ENCODE results near the gene PARP11.

The PARP11 gene

DNA sequence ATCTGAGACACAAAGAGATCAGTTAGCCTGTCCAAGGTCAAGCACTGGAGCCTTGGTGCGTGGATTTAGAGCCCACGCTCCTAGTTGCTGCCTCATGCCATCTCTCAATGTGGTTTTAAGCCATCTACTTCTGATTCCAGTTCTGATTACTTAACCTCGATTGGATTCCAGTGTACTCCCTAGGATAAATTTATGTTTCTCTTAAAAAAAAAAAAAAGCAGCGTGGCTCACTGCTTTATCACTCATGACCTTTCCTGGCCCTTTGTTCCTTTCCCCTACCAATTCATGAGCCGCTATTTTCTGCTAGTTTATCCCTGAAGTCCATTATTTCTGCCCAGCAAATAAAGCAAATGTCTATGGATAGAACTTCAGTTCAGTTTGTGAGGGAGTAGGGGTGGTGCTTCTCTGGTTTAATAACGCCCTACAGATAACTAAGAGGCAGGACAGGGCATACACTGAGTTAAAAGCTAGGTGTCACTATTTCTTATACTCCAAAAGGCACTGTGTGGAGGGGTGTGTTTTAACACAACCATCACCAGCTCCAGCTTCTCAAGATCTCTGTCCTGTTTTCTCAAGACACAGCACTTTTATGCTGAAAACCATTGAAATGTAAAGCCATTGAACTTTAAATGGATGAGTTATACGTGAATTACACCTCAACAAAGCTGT, 9.8 kb upstream of the PARP11 start:
- Histone ChIP-seq H3K4me3 (replicated peaks; ENCODE audit: low read depth, low read length) (no peak overlapping the region), H3K36me3 (ENCODE audit: control insufficient read depth, insufficient read depth, low read length) (no peaks in the 10 kb centered on the region), H3K27me3 (replicated peaks; ENCODE audit: control insufficient read depth, insufficient read depth, low read length) (no peaks in the 10 kb centered on the region; the same call in none of the 2 replicates)
- no peak for DNase-seq (ENCODE audit: extremely low read depth, insufficient read length)
- TF ChIP-seq, protein P1, sequence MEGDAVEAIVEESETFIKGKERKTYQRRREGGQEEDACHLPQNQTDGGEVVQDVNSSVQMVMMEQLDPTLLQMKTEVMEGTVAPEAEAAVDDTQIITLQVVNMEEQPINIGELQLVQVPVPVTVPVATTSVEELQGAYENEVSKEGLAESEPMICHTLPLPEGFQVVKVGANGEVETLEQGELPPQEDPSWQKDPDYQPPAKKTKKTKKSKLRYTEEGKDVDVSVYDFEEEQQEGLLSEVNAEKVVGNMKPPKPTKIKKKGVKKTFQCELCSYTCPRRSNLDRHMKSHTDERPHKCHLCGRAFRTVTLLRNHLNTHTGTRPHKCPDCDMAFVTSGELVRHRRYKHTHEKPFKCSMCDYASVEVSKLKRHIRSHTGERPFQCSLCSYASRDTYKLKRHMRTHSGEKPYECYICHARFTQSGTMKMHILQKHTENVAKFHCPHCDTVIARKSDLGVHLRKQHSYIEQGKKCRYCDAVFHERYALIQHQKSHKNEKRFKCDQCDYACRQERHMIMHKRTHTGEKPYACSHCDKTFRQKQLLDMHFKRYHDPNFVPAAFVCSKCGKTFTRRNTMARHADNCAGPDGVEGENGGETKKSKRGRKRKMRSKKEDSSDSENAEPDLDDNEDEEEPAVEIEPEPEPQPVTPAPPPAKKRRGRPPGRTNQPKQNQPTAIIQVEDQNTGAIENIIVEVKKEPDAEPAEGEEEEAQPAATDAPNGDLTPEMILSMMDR (IDR thresholded peaks at IDR 0.05; ENCODE audit: insufficient read depth, low read length, poor library complexity, severe bottlenecking): peak; percentile 45

DNA sequence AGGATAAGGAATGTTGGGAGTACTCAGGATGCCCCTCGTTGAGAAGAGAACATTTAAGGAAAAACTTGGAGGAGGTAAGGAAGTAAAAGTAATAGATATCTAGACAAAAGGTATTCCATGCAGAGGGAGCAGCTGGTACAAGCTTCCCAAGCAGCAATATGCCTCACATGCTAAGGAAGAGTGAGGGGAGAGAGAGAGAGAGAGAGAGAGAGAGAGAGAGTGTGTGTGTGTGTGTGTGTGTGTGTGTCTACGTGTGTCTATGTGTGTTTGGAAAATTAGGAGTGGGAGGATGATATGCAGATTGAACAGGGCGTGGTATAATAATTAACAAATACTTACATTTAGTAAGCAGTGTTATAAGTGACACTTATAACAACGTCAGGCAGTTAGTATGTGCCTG, 9.2 kb upstream of the PARP11 start:
- no peak for DNase-seq (ENCODE audit: extremely low read depth, insufficient read length)
- Histone ChIP-seq H3K36me3 (ENCODE audit: control insufficient read depth, insufficient read depth, low read length) (no peaks in the 10 kb centered on the region), H3K27me3 (replicated peaks; ENCODE audit: control insufficient read depth, insufficient read depth, low read length) (no peaks in the 10 kb centered on the region; the same call in none of the 2 replicates), H3K4me3 (replicated peaks; ENCODE audit: low read depth, low read length) (no peak overlapping the region)
- TF ChIP-seq, protein P1 (IDR thresholded peaks at IDR 0.05; ENCODE audit: insufficient read depth, low read length, poor library complexity, severe bottlenecking): no peak

DNA sequence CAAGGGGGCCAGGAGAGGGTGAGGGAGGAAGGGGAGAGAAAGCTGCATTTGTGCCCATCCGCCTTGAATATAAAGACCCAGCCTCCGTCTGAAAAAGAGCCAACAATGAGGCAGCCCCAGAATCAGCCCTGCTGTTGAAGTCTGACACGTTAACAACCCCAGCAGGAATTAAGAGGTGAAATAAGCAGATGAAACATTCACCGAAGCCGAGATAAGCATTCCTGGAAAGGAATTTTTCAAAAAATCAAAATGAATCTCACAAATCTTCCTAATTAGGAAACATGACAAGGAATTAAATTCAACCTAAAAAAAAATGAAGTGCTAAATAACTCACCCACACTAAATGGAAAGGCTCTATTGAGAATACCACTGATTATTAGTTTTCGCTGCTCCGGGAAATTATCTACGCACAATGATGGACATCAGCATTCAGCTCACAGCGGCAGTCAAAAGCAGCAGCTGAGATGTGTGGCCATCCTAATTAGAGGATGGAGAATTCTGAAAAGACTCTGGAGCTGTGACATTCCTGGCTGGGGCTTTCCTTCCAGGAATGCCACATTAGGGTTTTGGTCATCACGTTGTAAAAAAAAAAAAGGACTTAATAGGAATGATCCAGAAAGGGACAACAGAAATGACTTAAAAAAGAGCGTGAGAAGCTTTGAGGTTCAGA, 8.2 kb upstream of the PARP11 start:
- Histone ChIP-seq H3K27me3 (replicated peaks; ENCODE audit: control insufficient read depth, insufficient read depth, low read length) (no peaks in the 10 kb centered on the region; the same call in none of the 2 replicates), H3K4me3 (replicated peaks; ENCODE audit: low read depth, low read length) (no peak overlapping the region), H3K36me3 (ENCODE audit: control insufficient read depth, insufficient read depth, low read length) (no peaks in the 10 kb centered on the region)
- no peak for DNase-seq (ENCODE audit: extremely low read depth, insufficient read length)
- TF ChIP-seq, protein P1 (IDR thresholded peaks at IDR 0.05; ENCODE audit: insufficient read depth, low read length, poor library complexity, severe bottlenecking): no peak

DNA sequence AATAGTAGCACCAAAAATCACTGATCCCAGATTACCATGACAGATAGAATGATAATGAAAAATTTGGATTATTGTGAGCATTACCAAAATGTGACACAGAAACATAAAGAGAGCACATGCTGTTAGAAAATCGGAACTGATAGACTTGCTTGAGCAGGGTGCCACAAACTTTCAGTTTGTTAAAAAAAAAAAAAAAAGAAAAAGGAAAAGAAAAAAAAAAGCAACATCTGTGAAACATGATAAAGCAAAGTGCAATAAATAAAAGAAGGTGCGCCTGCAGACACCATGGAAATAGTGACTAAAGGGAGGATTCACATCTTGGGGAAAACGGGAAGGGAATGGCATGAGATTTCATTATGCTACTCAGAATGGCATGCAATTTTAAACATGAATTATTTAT, 6.6 kb upstream of the PARP11 start:
- Histone ChIP-seq H3K4me3 (replicated peaks; ENCODE audit: low read depth, low read length) (no peak overlapping the region), H3K27me3 (replicated peaks; ENCODE audit: control insufficient read depth, insufficient read depth, low read length) (no peaks in the 10 kb centered on the region; the same call in none of the 2 replicates), H3K36me3 (ENCODE audit: control insufficient read depth, insufficient read depth, low read length) (no peaks in the 10 kb centered on the region)
- TF ChIP-seq, protein P1 (IDR thresholded peaks at IDR 0.05; ENCODE audit: insufficient read depth, low read length, poor library complexity, severe bottlenecking): no peak
- no peak for DNase-seq (ENCODE audit: extremely low read depth, insufficient read length)

DNA sequence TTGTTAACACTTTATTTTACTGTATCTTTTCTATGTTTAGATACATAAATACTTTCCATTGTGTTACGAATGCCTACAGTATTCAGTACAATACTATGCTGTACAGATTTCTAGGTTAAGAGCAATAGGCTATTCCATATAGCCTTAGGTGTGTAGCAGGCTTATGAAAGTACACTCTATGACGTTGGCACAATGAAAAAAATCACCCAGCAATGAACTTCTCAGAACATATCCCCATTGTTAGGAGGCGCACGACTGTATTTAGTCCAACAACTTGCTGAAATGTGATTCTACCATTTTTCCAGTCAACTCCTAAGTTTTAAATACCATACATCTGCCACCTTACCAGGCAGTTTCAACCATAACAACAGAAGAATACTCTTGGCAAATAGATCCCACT, 1.8 kb downstream of the PARP11 start:
- H3K27me3 ChIP-seq (replicated peaks; ENCODE audit: control insufficient read depth, insufficient read depth, low read length): no peaks in the 10 kb centered on the region
- no peaks in the 10 kb centered on the region for H3K36me3 ChIP-seq (ENCODE audit: control insufficient read depth, insufficient read depth, low read length)
- H3K4me3 ChIP-seq (replicated peaks; ENCODE audit: low read depth, low read length): peak overlapping the region; percentile 91; the same call in 1 of the 2 replicates
- DNase-seq (ENCODE audit: extremely low read depth, insufficient read length): no peak
- TF ChIP-seq, protein P1 (IDR thresholded peaks at IDR 0.05; ENCODE audit: insufficient read depth, low read length, poor library complexity, severe bottlenecking): no peak
